IMR-90 (cell line): ENCODE data around the gene IP6K2. TPM values are rescaled to one million over a fixed set of nuclear protein-coding genes. Genes with fewer than 3 reads are reported as not detected.
"Not testable (repeated sequence)": the region's sequence is repeated elsewhere in the genome, so short reads cannot be mapped to it uniquely, and the experiment has no call there.

ENCODE experiments used
- ATAC-seq: fragments of 200-7000 bp; cut with Tn5 transposase; 2 replicates; pipeline ENCODE4 v1.9.1; 2020; ENCODE audit warnings: low read depth, mild to moderate bottlenecking, moderate library complexity
- BruUV-seq: library from RNA; stranded (reverse); fragments of 400-500 nt; replicated peaks from 2 replicates; lab custom pipeline; 2021; lab: Mats Ljungman, UMichigan
- CTCF ChIA-PET: fragments of 300-600 bp; formaldehyde crosslinking; extraction: SDS; loops from one replicate; lab custom pipeline; 2021; ENCODE audit warnings: antibody characterized with exemption; lab: Yijun Ruan, JAX
- POLR2A ChIA-PET: fragments of 300-600 bp; sonication (Branson Sonifier 250); formaldehyde crosslinking; loops from one replicate; lab custom pipeline; 2022; ENCODE audit warnings: antibody characterized with exemption; ENCODE audit not compliant: unreplicated experiment; lab: Charles Lee
- DNase-seq: peaks from one replicate; pipeline ENCODE4 v3.0.0; 2013
- H2AFZ ChIP-seq: replicated peaks from 2 replicates; pipeline ENCODE3; 2013; ENCODE audit warnings: low read length, mild to moderate bottlenecking; ENCODE audit not compliant: poor library complexity
- H2AK5ac ChIP-seq: 2 replicates; pipeline ENCODE4 v1.6.1; 2013; ENCODE audit warnings: low read depth, low read length, inconsistent platforms
- H2AK9ac ChIP-seq: replicated peaks from 2 replicates; pipeline ENCODE3; 2013; ENCODE audit warnings: mild to moderate bottlenecking, low read depth, low read length, moderate library complexity; ENCODE audit not compliant: poor library complexity
- H2BK120ac ChIP-seq: 2 replicates; pipeline ENCODE4 v1.6.1; 2013; ENCODE audit warnings: low read depth, low read length, inconsistent platforms
- H2BK15ac ChIP-seq: 3 replicates; pipeline ENCODE4 v1.6.1; 2013; ENCODE audit warnings: low read depth, low read length, inconsistent platforms
- H2BK20ac ChIP-seq: 2 replicates; pipeline ENCODE4 v1.6.1; 2013; ENCODE audit warnings: low read depth, mild to moderate bottlenecking, inconsistent platforms, low read length, moderate library complexity
- H2BK5ac ChIP-seq: 2 replicates; pipeline ENCODE4 v1.6.1; 2013; ENCODE audit warnings: mild to moderate bottlenecking, low read depth, low read length, inconsistent platforms; ENCODE audit not compliant: poor library complexity, severe bottlenecking
- H3K14ac ChIP-seq: replicated peaks from 2 replicates; pipeline ENCODE4 v1.6.1; 2013; ENCODE audit warnings: low read depth, low read length, inconsistent platforms
- H3K18ac ChIP-seq: 2 replicates; pipeline ENCODE4 v1.6.1; 2013; ENCODE audit warnings: low read depth, low read length, control low read depth
- H3K23ac ChIP-seq: 2 replicates; pipeline ENCODE4 v1.6.1; 2013; ENCODE audit warnings: low read depth, low read length, inconsistent platforms
- H3K27ac ChIP-seq: 2 replicates; pipeline ENCODE4 v1.5.1; 2013; ENCODE audit warnings: mild to moderate bottlenecking, control low read depth, low read length; ENCODE audit not compliant: insufficient read depth
- H3K27me3 ChIP-seq: 2 replicates; pipeline ENCODE4 v1.6.1; 2013; ENCODE audit warnings: low read length; ENCODE audit not compliant: control insufficient read depth, insufficient read depth
- H3K36me3 ChIP-seq: 2 replicates; pipeline ENCODE4 v1.6.1; 2013; ENCODE audit warnings: low read length, mixed read lengths; ENCODE audit not compliant: control insufficient read depth, insufficient read depth
- H3K4ac ChIP-seq: 2 replicates; pipeline ENCODE4 v1.6.1; 2013; ENCODE audit warnings: low read depth, low read length, inconsistent platforms
- H3K4me1 ChIP-seq: 2 replicates; pipeline ENCODE4 v1.6.1; 2013; ENCODE audit warnings: low read length, mixed read lengths; ENCODE audit not compliant: control insufficient read depth, insufficient read depth
- H3K4me2 ChIP-seq: 2 replicates; pipeline ENCODE4 v1.6.1; 2013; ENCODE audit warnings: low read depth, mild to moderate bottlenecking, control low read depth, low read length, moderate library complexity
- H3K4me3 ChIP-seq: 2 replicates; pipeline ENCODE4 v1.5.1; 2013; ENCODE audit warnings: low read depth, mild to moderate bottlenecking, control low read depth, low read length, moderate library complexity; ENCODE audit not compliant: insufficient read depth
- H3K56ac ChIP-seq: 2 replicates; pipeline ENCODE4 v1.6.1; 2013; ENCODE audit warnings: low read length, inconsistent platforms; ENCODE audit not compliant: insufficient read depth; ENCODE audit errors: extremely low read depth
- H3K79me1 ChIP-seq, 2 experiments: 2 replicates each; pipeline ENCODE4 v1.6.1; 2013; ENCODE audit warnings: low read length in 2 of 2, inconsistent platforms in 1 of 2, low read depth in 1 of 2
- H3K9ac ChIP-seq: 2 replicates; pipeline ENCODE4 v1.6.1; 2013; ENCODE audit warnings: low read depth, low read length, control low read depth
- H3K9me1 ChIP-seq: 2 replicates; pipeline ENCODE4 v1.6.1; 2013; ENCODE audit warnings: low read length, inconsistent platforms; ENCODE audit not compliant: insufficient read depth
- H3K9me3 ChIP-seq: 2 replicates; pipeline ENCODE4 v1.6.1; 2013; ENCODE audit warnings: low read length; ENCODE audit not compliant: control insufficient read depth, insufficient read depth
- H4K20me1 ChIP-seq: 2 replicates; pipeline ENCODE4 v1.6.1; 2013; ENCODE audit warnings: low read length, inconsistent platforms; ENCODE audit not compliant: insufficient read depth
- H4K5ac ChIP-seq: 2 replicates; pipeline ENCODE4 v1.6.1; 2013; ENCODE audit warnings: mild to moderate bottlenecking, low read depth, low read length, control low read depth
- H4K8ac ChIP-seq, 2 experiments: 2 replicates each; pipeline ENCODE4 v1.6.1; 2013; ENCODE audit warnings: low read depth in 2 of 2, low read length in 2 of 2, control low read depth in 1 of 2, inconsistent platforms in 1 of 2
- H4K91ac ChIP-seq: 2 replicates; pipeline ENCODE4 v1.6.1; 2013; ENCODE audit warnings: low read depth, low read length, inconsistent platforms; ENCODE audit not compliant: insufficient read depth
- WGBS, 2 experiments: methylation state at CpG; one replicate each; pipeline versions ENCODE4 v1.1.5 to v1.1.7; 2013; ENCODE audit warnings: missing lambda C conversion rate in 2 of 2; ENCODE audit not compliant: insufficient read length in 1 of 2; ENCODE audit errors: extremely low coverage in 2 of 2; 5-methylcytosine and 5-hydroxymethylcytosine counted together
- dilution Hi-C: fragments of 300-500 bp; cut with HindIII; formaldehyde crosslinking; loops from one replicate; pipeline ENCODE4 v1.14.3; 2018; ENCODE audit warnings: low sequenced_read_pairs; ENCODE audit not compliant: unreplicated experiment
- in situ Hi-C: fragments of 300-500 bp; cut with MboI; formaldehyde crosslinking; loops from 3 replicates; pipeline ENCODE4 v1.14.3; 2019; ENCODE audit warnings: low sequenced_read_pairs, inconsistent platforms, mixed read lengths
- intact Hi-C: fragments of 100-400 bp; cut with micrococcal nuclease; formaldehyde crosslinking; loops from 2 replicates; pipeline ENCODE4 v1.10.0; 2022
- polyA plus RNA-seq, 3 experiments: library from polyadenylated mRNA; depleted of rRNA; stranded (reverse); fragments of >200 nt; gene quantifications; 2 replicates each; pipeline ENCODE4 v1.2.3, GENCODE V29; 2012; ENCODE audit warnings: low replicate concordance in 1 of 3
- total RNA-seq: library from RNA; depleted of rRNA; stranded (reverse); fragments of >200 nt; gene quantifications from 2 replicates; pipeline ENCODE4 v1.2.3, GENCODE V29; 2012

IP6K2 gene
- total and polyA plus RNA-seq, 2 of the 4 experiments (the other 2 are of a cell fraction): 73.7 to 169 TPM

- H3K56ac ChIP-seq, H3K4ac ChIP-seq, H3K36me3 ChIP-seq, H4K5ac ChIP-seq, H2AK5ac ChIP-seq, H3K9me1 ChIP-seq, H3K9ac ChIP-seq, H2AFZ ChIP-seq, ATAC-seq, H2BK5ac ChIP-seq, H3K4me2 ChIP-seq, in situ Hi-C loops, H2BK15ac ChIP-seq, H2BK120ac ChIP-seq, H2BK20ac ChIP-seq, POLR2A ChIA-PET, H3K27me3 ChIP-seq, H4K8ac ChIP-seq, BruUV-seq, H3K27ac ChIP-seq, dilution Hi-C loops, DNase-seq, H3K14ac ChIP-seq, H4K20me1 ChIP-seq, H2AK9ac ChIP-seq, H3K79me1 ChIP-seq, CTCF ChIA-PET, H4K91ac ChIP-seq, H3K4me3 ChIP-seq, H3K9me3 ChIP-seq, intact Hi-C loops, H3K23ac ChIP-seq, H3K18ac ChIP-seq: not testable (repeated sequence)
- peaks cover 13% of the 10 kb centered on the region; the same call in 1 of the 2 replicates for H3K4me1 ChIP-seq
- 96% methylated on average over 4 of the region's 10 CpGs; no CpG with 5 or more reads in 1 of the 2 experiments for WGBS, 2 experiments
Measured at GRCh38 chr3:48741226-48741625, 24.2 kb upstream of the IP6K2 start.
